ENCODE results near the gene ALPK3.
A peak's percentile ranks its signal among the peaks of the same experiment; 100 is the strongest.

The ALPK3 gene

DNA sequence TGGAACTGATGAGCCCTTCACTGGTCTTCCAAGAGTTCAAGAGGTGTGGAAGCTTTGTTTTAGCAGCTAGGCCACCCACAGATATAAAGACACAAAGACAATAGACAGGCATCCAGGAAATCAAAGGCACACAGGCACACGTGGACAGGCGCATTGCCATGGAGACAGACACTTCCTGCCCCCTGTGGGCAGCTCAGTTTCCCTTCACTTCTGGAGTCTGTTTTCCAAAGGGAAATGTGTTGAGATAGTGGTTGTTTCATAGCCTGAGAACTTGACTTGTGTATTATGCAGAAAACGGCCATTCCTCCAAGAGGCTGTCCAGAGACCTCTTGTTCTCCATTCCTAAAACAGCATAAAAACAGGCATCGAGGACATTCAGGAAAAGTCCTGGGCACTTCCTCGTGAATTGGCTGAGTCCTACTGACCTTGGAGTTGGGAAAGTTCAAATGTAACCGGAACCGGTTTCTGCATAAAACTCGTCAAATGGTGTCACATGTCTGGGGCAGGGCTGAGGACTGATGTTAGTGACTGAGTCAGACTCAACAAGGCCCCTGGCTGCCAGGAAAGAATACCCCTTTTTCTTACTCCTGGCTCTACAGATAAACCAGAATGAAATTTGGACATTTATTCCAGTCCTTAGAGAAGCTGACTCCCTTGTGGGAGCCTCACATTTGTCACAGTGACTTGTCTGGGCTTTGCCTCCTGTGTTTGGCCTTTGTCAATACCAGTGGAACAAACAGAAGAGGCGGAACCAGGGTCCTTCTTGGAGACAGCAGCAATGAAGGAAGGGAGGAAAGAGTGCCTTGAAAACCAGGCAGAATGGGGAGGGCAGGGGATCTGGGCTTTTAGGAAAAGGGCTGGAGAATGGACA lies 1.3 kb downstream of the ALPK3 start:
- no peak for DNase-seq (ENCODE audit: low spot score)
- in situ Hi-C loops (cut with MboI; ENCODE audit: low pct_unique_long_range_greater_than_20kb, low sequenced_read_pairs, unreplicated experiment): no loop called here
- TF ChIP-seq, protein P1, sequence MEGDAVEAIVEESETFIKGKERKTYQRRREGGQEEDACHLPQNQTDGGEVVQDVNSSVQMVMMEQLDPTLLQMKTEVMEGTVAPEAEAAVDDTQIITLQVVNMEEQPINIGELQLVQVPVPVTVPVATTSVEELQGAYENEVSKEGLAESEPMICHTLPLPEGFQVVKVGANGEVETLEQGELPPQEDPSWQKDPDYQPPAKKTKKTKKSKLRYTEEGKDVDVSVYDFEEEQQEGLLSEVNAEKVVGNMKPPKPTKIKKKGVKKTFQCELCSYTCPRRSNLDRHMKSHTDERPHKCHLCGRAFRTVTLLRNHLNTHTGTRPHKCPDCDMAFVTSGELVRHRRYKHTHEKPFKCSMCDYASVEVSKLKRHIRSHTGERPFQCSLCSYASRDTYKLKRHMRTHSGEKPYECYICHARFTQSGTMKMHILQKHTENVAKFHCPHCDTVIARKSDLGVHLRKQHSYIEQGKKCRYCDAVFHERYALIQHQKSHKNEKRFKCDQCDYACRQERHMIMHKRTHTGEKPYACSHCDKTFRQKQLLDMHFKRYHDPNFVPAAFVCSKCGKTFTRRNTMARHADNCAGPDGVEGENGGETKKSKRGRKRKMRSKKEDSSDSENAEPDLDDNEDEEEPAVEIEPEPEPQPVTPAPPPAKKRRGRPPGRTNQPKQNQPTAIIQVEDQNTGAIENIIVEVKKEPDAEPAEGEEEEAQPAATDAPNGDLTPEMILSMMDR (IDR thresholded peaks at IDR 0.05; ENCODE audit: extremely low read depth, insufficient read depth, missing control alignments): no peak

DNA sequence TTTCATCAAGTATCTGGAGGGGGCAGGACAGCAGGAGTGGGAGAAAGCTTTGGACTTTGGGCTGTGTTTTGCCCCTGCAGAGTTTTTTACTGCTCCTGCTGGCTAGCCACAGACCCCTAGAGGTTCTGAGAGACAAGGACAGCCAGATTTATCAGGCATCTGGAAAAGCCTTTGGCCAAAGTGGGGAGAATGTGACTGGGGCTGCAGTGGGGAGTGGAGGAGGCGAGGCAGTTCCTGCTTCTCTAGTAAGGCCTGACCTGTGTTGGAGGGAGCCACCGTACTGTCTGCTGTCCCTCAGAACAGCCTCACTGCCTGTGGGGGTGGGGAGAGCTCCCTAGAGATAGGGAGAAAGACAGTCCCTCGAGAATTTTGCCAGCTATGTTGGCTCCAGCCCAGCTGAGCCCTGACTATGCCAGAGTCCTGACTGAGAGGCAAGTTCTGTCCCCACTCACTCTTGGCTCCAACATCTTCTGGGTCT lies 2.2 kb downstream of the ALPK3 start:
- in situ Hi-C loops (cut with MboI; ENCODE audit: low pct_unique_long_range_greater_than_20kb, low sequenced_read_pairs, unreplicated experiment): no loop called here
- TF ChIP-seq, protein P1 (IDR thresholded peaks at IDR 0.05; ENCODE audit: extremely low read depth, insufficient read depth, missing control alignments): no peak
- DNase-seq (ENCODE audit: low spot score): no peak

DNA sequence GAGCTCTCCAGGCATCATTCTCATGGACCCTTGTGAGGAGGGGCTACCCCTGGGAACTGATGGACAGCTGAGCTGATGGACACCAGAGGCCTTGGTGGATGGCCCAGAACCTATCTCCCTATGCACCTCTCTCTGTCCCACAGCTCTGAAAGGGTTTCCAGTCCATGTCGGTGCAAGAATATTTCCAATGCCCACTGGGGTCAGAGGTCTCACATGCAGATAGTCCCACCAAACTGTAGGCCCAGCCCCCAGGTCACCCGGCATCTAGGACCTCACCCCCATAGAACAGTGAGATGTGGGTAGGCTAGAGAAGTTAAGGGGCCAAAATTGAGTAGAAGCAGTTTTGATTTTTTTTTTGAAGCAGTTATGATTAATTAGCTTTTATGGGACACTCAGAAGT lies 2.6 kb downstream of the ALPK3 start:
- TF ChIP-seq, protein P1 (IDR thresholded peaks at IDR 0.05; ENCODE audit: extremely low read depth, insufficient read depth, missing control alignments): no peak
- no peak for DNase-seq (ENCODE audit: low spot score)
- in situ Hi-C loops (cut with MboI; ENCODE audit: low pct_unique_long_range_greater_than_20kb, low sequenced_read_pairs, unreplicated experiment): no loop called here

DNA sequence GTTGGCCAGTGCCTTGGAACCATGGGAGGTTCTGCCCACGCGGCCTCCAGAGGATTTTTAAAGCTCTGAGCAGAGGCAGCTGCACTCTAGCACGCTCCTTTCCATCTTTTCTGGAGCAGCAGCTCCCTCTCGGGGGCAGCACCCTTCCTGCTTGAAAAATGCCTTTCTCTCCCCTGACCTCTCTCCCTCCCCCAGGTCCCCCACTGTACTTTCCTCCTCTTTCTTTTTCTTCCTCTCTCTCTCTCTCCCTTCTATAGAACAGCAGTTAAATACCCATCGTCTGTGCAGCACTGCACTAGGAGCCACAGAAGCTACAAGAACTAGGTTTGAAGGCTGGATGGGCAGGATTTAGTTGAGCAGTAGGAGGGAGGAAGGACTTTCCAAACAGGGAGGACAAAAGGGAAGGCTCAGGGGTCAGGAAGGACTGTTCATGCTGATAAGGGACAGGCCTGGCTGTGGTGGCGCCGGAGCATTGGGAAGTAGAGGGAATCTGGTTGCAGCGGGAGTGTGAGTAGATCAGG lies 4.4 kb downstream of the ALPK3 start:
- DNase-seq (ENCODE audit: low spot score): no peak
- TF ChIP-seq, protein P1 (IDR thresholded peaks at IDR 0.05; ENCODE audit: extremely low read depth, insufficient read depth, missing control alignments): peak; percentile 29
- in situ Hi-C loops (cut with MboI; ENCODE audit: low pct_unique_long_range_greater_than_20kb, low sequenced_read_pairs, unreplicated experiment): no loop called here

DNA sequence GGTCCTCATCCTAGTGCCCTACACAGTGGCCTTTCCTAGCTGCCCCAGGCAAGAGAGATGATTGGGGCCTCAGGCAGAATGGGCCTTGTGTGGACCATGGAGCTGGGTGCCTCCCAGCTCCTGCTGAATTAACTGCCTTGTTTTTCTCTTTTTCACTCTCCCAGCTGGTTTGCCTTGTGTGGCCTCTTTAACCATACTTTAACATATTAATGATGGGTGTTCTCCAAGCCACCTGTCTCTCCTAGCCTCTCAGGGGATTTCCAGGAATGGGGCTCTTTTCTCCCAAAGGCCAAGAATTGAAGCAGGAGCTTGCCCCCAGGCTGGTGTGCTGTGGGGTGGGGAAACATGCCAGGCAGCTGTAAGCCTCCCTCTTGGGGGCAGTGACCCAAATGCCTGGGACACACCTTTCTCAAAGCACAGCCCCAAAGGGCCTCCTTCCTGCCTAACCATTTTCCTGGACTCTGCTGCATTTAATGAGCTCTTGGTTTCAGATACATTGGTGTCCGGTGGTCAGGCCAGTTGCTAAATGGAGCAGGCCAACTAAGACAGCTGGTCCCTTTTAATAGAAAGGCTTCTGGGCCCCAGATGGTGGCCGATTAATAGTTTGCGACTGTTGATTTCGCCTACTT lies 5.6 kb downstream of the ALPK3 start:
- TF ChIP-seq, protein P1 (IDR thresholded peaks at IDR 0.05; ENCODE audit: extremely low read depth, insufficient read depth, missing control alignments): no peak
- in situ Hi-C loops (cut with MboI; ENCODE audit: low pct_unique_long_range_greater_than_20kb, low sequenced_read_pairs, unreplicated experiment): no loop called here
- no peak for DNase-seq (ENCODE audit: low spot score)

DNA sequence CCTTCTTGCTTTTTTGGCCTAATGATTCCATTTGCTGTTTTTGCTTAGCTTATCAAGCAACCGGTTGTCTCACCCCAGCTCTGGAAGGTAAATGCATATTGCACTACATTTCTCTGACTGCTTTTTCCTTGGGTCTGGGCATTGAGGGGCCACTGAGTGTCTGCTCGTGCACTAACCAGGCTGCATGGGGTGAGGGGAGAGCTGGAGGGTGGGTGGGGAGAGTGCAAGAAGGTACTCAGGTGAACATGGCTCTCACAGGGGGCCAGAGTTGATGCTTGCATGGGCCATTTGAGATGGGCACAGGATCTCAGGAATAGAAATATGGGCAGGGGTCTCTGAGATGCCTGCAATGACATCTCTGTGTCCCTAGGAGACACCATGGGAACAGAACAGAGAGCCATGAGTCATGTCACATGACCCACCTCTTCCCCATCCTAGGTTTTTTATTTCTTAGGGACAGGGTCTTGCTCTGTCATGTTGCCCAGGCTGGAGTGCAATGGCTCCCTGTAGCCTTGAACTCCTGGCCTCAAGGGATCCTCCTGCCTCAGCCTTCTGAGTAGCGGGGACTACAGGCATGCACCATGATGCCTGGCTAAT lies 6.2 kb downstream of the ALPK3 start:
- no peak for DNase-seq (ENCODE audit: low spot score)
- TF ChIP-seq, protein P1 (IDR thresholded peaks at IDR 0.05; ENCODE audit: extremely low read depth, insufficient read depth, missing control alignments): no peak
- in situ Hi-C loops (cut with MboI; ENCODE audit: low pct_unique_long_range_greater_than_20kb, low sequenced_read_pairs, unreplicated experiment): no loop called here
